Measurements from ENCODE around the gene LYST.
A peak's percentile ranks its signal among the peaks of the same experiment; 100 is the strongest.

Gene LYST

GRCh38 chr1:235883261-235883927, 16.7 kb upstream of the LYST start:
- DNase-seq = peak; percentile 74

- DNase-seq = no peak
Measured at GRCh38 chr1:235882816-235883215, 16.1 kb upstream of the LYST start.

DNA sequence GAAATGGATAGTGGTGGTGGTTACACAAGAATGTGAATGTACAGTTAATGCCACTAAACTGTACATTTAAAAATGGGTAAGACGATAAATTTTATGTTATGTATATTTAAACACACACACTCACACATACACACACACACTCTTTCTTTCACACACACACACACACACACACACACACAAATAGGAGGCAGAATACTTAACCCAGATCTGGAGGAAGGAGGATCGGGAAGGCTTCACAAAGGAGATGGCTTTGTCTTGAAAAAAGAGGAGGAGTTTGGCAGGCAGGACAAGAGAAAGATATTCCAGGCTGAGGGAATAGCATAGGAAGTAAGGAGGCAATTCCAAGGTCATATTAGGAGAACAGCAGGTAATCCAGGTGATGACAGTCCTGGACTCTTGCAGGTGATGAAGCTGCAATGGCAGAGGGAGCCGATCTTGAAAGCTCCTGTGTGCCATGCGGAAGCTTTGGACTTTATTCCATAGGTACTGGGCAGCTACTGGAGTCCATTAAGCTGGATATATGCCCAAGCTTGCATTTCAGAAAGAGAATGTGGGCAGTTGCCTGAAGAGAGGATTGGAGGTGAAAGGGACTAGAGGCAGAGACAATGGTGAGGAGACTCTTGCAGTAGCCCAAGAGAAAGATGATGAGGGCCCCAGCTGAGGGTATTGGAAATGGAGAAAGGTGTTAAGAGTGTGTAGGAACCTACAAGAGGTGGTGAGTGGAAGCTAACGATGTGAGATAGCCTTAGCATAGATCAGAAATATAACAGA, 15.4 kb upstream of the LYST start:
- no peak for DNase-seq

- no peak for DNase-seq
Measured at GRCh38 chr1:235878082-235878811, 11.5 kb upstream of the LYST start.

GRCh38 chr1:235876402-235876841, 9.7 kb upstream of the LYST start:
- no peak for DNase-seq

DNA sequence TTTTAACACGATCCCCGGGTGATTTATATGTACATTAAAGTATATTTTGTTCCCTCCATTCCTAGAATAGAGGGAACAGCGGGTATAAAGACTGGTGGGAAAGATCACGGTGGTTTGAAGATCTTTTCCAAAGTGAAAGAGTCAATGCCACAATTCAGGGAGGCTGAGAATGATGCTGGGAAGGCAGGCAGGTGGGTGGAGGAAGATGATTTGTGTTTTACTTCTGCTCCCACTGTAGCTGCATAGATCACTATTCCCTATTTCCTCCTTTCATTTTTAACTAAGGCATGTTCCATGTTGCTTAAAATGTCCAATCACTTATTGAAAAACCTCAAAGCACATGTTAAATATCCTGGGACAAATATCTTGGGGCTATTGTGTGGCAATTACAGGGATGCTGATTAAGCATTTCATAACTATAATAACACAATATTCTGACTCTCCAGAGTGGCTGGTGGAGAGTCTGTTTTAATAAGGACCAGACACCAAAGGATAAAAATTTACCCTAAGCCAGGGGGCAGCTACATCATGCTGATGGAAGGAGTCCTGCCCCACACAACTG, 8.4 kb upstream of the LYST start:
- no peak for DNase-seq

DNA sequence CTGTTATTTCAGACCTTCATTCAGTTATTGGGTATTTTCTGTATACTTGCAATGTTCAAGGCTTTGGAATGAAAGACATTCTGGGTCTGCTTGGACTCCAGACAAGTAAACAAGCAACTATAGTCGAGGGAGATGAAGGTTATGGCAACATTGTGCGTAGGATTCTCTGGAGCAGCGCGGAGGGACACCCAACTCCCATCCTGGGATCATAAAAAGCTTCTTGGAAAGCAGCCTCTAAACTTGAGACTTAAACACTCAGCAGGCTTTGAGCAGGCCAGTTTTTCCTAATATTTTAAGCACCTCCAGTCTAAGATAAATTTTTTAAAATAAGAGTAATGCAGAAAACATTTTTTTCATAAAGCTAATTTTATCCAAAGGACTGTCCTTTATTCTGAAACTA, 7.6 kb upstream of the LYST start:
- no peak for DNase-seq

- DNase-seq = no peak
Measured at GRCh38 chr1:235873571-235873970, 6.9 kb upstream of the LYST start.

- DNase-seq = no peak
Measured at GRCh38 chr1:235873045-235873444, 6.3 kb upstream of the LYST start.

GRCh38 chr1:235872270-235872669, 5.6 kb upstream of the LYST start:
- DNase-seq = no peak

- DNase-seq = no peak
Measured at GRCh38 chr1:235867903-235868469, 1.3 kb upstream of the LYST start.

DNA sequence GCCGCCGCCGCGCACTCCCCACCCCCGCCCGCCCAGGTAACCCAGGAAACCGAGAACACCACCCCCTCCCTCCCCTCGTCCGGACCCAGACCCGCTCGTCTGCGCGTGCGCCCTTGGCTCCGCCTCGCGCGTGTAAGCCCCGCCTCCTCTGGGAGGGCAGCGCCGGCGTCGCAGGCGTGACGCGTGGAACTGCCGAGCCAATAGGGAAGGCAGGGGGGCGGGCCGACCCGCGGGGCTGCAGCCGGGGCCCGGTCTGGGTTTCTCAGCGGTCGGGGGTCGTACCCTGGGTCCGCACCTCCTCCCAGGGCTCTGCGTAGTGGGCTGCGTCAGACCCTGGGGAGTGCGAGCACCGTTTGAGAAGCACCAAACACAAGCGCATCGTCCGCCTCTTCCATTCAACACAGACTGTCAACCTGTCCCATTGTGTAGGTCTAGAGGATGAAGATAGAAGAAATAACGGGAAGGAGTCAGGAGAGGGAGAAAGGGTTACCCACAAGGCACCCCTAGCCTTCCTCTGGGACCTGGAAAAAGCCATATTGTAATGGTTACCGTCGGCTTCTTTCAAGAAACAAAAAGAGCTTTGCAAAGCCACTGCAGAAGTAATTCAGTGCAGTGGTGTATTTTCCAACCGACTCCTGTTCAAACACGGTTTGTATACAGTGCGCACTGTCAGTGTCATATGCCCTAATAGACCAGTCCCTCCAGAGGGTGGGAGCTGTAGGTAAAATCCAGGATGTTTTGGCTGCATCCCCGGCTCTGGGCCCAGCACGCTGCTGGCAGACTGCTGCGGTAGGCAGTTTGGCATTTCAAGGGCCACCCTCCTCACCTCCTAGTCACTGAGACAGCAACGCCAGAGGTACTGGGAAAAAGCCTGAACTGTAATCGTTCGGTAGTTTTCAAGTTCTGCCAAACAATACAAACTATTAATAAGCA, 473 bp upstream of the LYST start:
- peak; percentile 83 for DNase-seq

- DNase-seq = no peak
Measured at GRCh38 chr1:235865565-235866204, 1.0 kb downstream of the LYST start.

GRCh38 chr1:235864931-235865525, 1.7 kb downstream of the LYST start:
- DNase-seq = no peak

- no peak for DNase-seq
Measured at GRCh38 chr1:235864469-235864868, 2.2 kb downstream of the LYST start.

DNA sequence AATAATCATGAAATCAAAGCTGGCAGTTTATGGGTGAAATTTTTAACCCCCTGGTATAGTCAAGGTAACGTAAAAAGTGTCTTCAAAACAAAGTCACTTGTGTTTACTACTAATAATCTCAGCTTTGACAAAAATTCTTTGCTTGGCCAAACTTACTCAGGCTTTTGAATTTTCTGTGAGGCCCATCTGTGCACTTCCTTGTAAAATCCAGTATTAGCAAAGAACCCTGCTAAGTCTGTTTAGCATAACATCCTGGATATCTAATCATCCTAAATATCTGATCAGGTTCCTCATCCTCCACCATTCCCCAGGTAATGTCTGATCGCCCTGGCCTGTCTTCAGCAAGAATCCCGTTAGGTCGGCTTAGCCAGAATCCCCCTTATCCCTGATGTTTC, 3.0 kb downstream of the LYST start:
- DNase-seq = no peak

GRCh38 chr1:235861857-235862256, 4.8 kb downstream of the LYST start:
- no peak for DNase-seq

GRCh38 chr1:235860829-235861228, 5.9 kb downstream of the LYST start:
- no peak for DNase-seq

DNA sequence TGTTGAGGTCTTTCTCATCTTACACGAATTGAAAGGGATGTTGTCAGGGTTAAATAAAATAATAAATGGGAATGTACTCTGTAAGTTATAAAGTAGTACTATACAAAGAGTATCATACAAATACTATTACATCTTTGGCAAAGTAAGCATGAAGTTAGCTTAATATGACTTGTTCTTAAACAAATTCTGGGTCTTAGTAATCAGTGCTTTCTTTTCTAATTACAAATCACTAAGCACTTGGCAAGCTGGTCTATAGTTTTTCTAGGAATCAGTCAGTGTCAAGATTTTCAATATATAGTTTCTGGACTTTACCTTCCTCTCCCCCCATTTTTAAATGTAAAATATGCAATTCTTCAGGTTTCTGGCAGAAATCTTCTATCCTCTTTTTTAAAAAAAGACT, 6.9 kb downstream of the LYST start:
- no peak for DNase-seq

- DNase-seq = no peak
Measured at GRCh38 chr1:235858766-235859165, 7.9 kb downstream of the LYST start.

DNA sequence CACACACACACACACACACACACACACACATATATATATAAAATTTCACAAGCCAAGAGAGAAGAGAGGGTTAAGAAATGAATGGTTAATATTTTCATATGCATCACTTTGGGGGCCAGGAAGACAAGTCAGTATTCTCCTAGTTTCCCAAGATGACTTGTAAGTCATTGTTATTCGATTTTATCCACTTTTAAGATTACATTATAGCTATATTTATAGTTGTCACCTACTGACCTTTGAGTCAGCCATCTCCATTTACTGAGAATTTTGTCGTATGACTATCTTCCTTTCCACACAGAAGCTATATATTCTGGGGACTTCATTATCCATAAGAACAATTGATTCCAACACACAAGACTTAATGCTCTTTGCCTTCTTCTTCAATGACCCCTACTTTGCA, 8.9 kb downstream of the LYST start:
- no peak for DNase-seq
